Activated T-helper 2 cell treated with anti-CD3 and anti-CD28 coated beads, Interferon-gamma antibody, Interleukin-2, Interleukin-4, amounts not matched to agents 10 μg/mL and 5 μg/mL and 100 μg/mL, durations not matched to agents 14 hours and 24 hours and 36 hours (primary cell): ENCODE measurements around the gene METTL16. TPM values are rescaled to one million over a fixed set of nuclear protein-coding genes. Genes with fewer than 3 reads are reported as not detected.
"Not testable (repeated sequence)": the region's sequence is repeated elsewhere in the genome, so short reads cannot be mapped to it uniquely, and the experiment has no call there.

ENCODE experiments used
- DNase-seq: peaks from one replicate; pipeline ENCODE4 v3.0.0; 2021; ENCODE audit warnings: low spot score
- H3K27ac Mint-ChIP-seq: one replicate; pipeline ENCODE4 v1.8.0; 2021; ENCODE audit warnings: mixed read lengths
- H3K27me3 Mint-ChIP-seq: one replicate; pipeline ENCODE4 v1.8.0; 2021; ENCODE audit warnings: low read depth, mixed read lengths
- H3K36me3 Mint-ChIP-seq: one replicate; pipeline ENCODE4 v1.8.0; 2021; ENCODE audit warnings: low read depth, mixed read lengths
- H3K4me1 Mint-ChIP-seq: one replicate; pipeline ENCODE4 v1.8.0; 2021; ENCODE audit warnings: low read depth, mixed read lengths
- H3K4me3 Mint-ChIP-seq: one replicate; pipeline ENCODE4 v1.8.0; 2021; ENCODE audit warnings: low read depth, mild to moderate bottlenecking, moderate library complexity, mixed read lengths
- H3K9me3 Mint-ChIP-seq: one replicate; pipeline ENCODE4 v1.8.0; 2021; ENCODE audit warnings: mixed read lengths
- intact Hi-C: fragments of 100-400 bp; cut with micrococcal nuclease; formaldehyde crosslinking; loops from one replicate; pipeline ENCODE4 v1.15.1; 2023
- total RNA-seq: library from RNA; stranded (reverse); gene quantifications from 2 replicates; pipeline ENCODE4 v1.2.3, GENCODE V29; 2022

The METTL16 gene
- total RNA-seq, result 49.1 and 49.2 TPM in 2 replicates

- H3K27ac Mint-ChIP-seq, result no peak within 1 kb of the TSS
- H3K27me3 Mint-ChIP-seq, result peaks cover 2% of the 10 kb centered on the region
- DNase-seq, result peak; percentile 96
- H3K36me3 Mint-ChIP-seq, result peaks cover 16% of the 10 kb centered on the region
- peaks cover 17% of the 10 kb centered on the region for H3K4me1 Mint-ChIP-seq
- intact Hi-C loops, result loop anchor here (2.0 kb wide), 2 partner anchors 81 to 119 kb away; partner anchors contain the start of gene PAFAH1B1
- no peaks in the 10 kb centered on the region for H3K9me3 Mint-ChIP-seq
- H3K4me3 Mint-ChIP-seq, result no peak within 1 kb of the TSS
Observed at GRCh38 chr17:2511462-2512369, at the start of gene METTL16. TSS of gene METTL16 (minus strand) at chr17:2511888. CDS start at chr17:2502331, 9,557 bp downstream.

GRCh38 chr17:2560658-2561057 lies 49.0 kb upstream of the METTL16 start:
- Mint-ChIP-seq H3K27me3 (no peaks in the 10 kb centered on the region), H3K4me1 (peaks cover 6% of the 10 kb centered on the region), H3K9me3 (peaks cover 3% of the 10 kb centered on the region), H3K36me3 (no peaks in the 10 kb centered on the region), H3K27ac (no peak overlapping the region), H3K4me3 (no peak overlapping the region)
- DNase-seq, result no peak
- intact Hi-C loops, result no loop called here

GRCh38 chr17:2551928-2552327 lies 40.2 kb upstream of the METTL16 start:
- no peaks in the 10 kb centered on the region for H3K27me3 Mint-ChIP-seq
- peaks cover 3% of the 10 kb centered on the region for H3K9me3 Mint-ChIP-seq
- no peaks in the 10 kb centered on the region for H3K4me1 Mint-ChIP-seq
- no peak overlapping the region for H3K27ac Mint-ChIP-seq
- H3K4me3 Mint-ChIP-seq, result no peak overlapping the region
- H3K36me3 Mint-ChIP-seq, result no peaks in the 10 kb centered on the region
- intact Hi-C loops, result no loop called here
- DNase-seq, result no peak

- Mint-ChIP-seq H3K4me1 (no peaks in the 10 kb centered on the region), H3K27me3 (no peaks in the 10 kb centered on the region), H3K27ac (no peak overlapping the region), H3K4me3 (no peak overlapping the region), H3K36me3 (no peaks in the 10 kb centered on the region), H3K9me3 (peaks cover 3% of the 10 kb centered on the region)
- intact Hi-C loops, result no loop called here
- no peak for DNase-seq
Observed at GRCh38 chr17:2551493-2551892, 39.8 kb upstream of the METTL16 start.

GRCh38 chr17:2549392-2550211 lies 37.9 kb upstream of the METTL16 start:
- no peak for DNase-seq
- no peaks in the 10 kb centered on the region for H3K36me3 Mint-ChIP-seq
- no peak overlapping the region for H3K27ac Mint-ChIP-seq
- no peaks in the 10 kb centered on the region for H3K4me1 Mint-ChIP-seq
- intact Hi-C loops, result no loop called here
- no peaks in the 10 kb centered on the region for H3K27me3 Mint-ChIP-seq
- H3K4me3 Mint-ChIP-seq, result no peak overlapping the region
- H3K9me3 Mint-ChIP-seq, result no peaks in the 10 kb centered on the region

GRCh38 chr17:2548026-2548425 lies 36.3 kb upstream of the METTL16 start:
- H3K4me1 Mint-ChIP-seq, intact Hi-C loops, DNase-seq, H3K27ac Mint-ChIP-seq, H3K9me3 Mint-ChIP-seq, H3K36me3 Mint-ChIP-seq, H3K27me3 Mint-ChIP-seq, H3K4me3 Mint-ChIP-seq: not testable (repeated sequence)

- no peak overlapping the region for H3K27ac Mint-ChIP-seq
- no peaks in the 10 kb centered on the region for H3K4me1 Mint-ChIP-seq
- DNase-seq, result no peak
- H3K9me3 Mint-ChIP-seq, result no peaks in the 10 kb centered on the region
- no peak overlapping the region for H3K4me3 Mint-ChIP-seq
- H3K36me3 Mint-ChIP-seq, result no peaks in the 10 kb centered on the region
- intact Hi-C loops, result no loop called here
- no peaks in the 10 kb centered on the region for H3K27me3 Mint-ChIP-seq
Observed at GRCh38 chr17:2547176-2547575, 35.5 kb upstream of the METTL16 start.

GRCh38 chr17:2545393-2545792 lies 33.7 kb upstream of the METTL16 start:
- Mint-ChIP-seq H3K27me3 (no peaks in the 10 kb centered on the region), H3K4me3 (no peak overlapping the region), H3K9me3 (no peaks in the 10 kb centered on the region), H3K36me3 (no peaks in the 10 kb centered on the region), H3K4me1 (no peaks in the 10 kb centered on the region), H3K27ac (no peak overlapping the region)
- intact Hi-C loops, result no loop called here
- DNase-seq, result no peak

- Mint-ChIP-seq H3K27ac (no peak overlapping the region), H3K4me1 (no peaks in the 10 kb centered on the region), H3K27me3 (no peaks in the 10 kb centered on the region), H3K36me3 (no peaks in the 10 kb centered on the region), H3K9me3 (no peaks in the 10 kb centered on the region), H3K4me3 (no peak overlapping the region)
- no peak for DNase-seq
- intact Hi-C loops, result no loop called here
Observed at GRCh38 chr17:2542456-2542855, 30.8 kb upstream of the METTL16 start.

GRCh38 chr17:2542056-2542455 lies 30.4 kb upstream of the METTL16 start:
- Mint-ChIP-seq H3K4me3 (no peak overlapping the region), H3K27me3 (no peaks in the 10 kb centered on the region), H3K4me1 (no peaks in the 10 kb centered on the region), H3K27ac (no peak overlapping the region), H3K36me3 (no peaks in the 10 kb centered on the region), H3K9me3 (no peaks in the 10 kb centered on the region)
- intact Hi-C loops, result no loop called here
- no peak for DNase-seq

GRCh38 chr17:2537579-2537978 lies 25.9 kb upstream of the METTL16 start:
- H3K27me3 Mint-ChIP-seq, DNase-seq, H3K4me1 Mint-ChIP-seq, H3K9me3 Mint-ChIP-seq, intact Hi-C loops, H3K4me3 Mint-ChIP-seq, H3K36me3 Mint-ChIP-seq, H3K27ac Mint-ChIP-seq: not testable (repeated sequence)

GRCh38 chr17:2532146-2532720 lies 20.5 kb upstream of the METTL16 start:
- DNase-seq, result no peak
- Mint-ChIP-seq H3K4me1 (peaks cover 5% of the 10 kb centered on the region), H3K27me3 (no peaks in the 10 kb centered on the region), H3K36me3 (no peaks in the 10 kb centered on the region), H3K4me3 (no peak overlapping the region), H3K27ac (no peak overlapping the region), H3K9me3 (no peaks in the 10 kb centered on the region)
- intact Hi-C loops, result no loop called here
